ENCODE results near the gene KIF16B. TPM values are rescaled to one million over a fixed set of nuclear protein-coding genes. Genes with fewer than 3 reads are reported as not detected.

KIF16B gene
- total RNA-seq, 1 experiment from 2014 or later: 7.0 TPM

GRCh38 chr20:16474363-16474762, 98.9 kb downstream of the KIF16B start (continued):
- TF ChIP-seq ZNF274 (IDR thresholded peaks at IDR 0.05; ENCODE audit: low read depth, low read length) (no peak), SRF (IDR thresholded peaks at IDR 0.05; ENCODE audit: low read depth) (no peak), TCF7L2 (IDR thresholded peaks at IDR 0.05; ENCODE audit: borderline replicate concordance, extremely low read depth, insufficient read depth, insufficient read length) (no peak), FOSL1 (IDR thresholded peaks at IDR 0.05; ENCODE audit: low read depth) (no peak), RAD21 (IDR thresholded peaks at IDR 0.05; ENCODE audit: low read depth) (no peak)

GRCh38 chr20:16472045-16472872, 101.0 kb downstream of the KIF16B start:
- no peaks in the 10 kb centered on the region for H3K9me2 ChIP-seq (ENCODE audit: insufficient read depth)
- no TSS peak for BruUV-seq (replicated peaks)
- ChIA-PET POLR2A (no interaction called here), RAD21 (ENCODE audit: low non-redundant PET in 1 of 2, low total read pairs in 2 of 2, uncharacterized antibody in 2 of 2, unreplicated experiment in 2 of 2) (no interaction called here), CTCF (no interaction called here)
- no peak overlapping the region for H3K4me3 ChIP-seq (replicated peaks in 1 of 2; ENCODE audit: low read depth in 1 of 2, low read length in 2 of 2)
- H3K4me2 ChIP-seq (ENCODE audit: low read length): no peak overlapping the region
- H3K9me3 ChIP-seq (ENCODE audit: control insufficient read depth in 1 of 2, insufficient read depth in 1 of 2, low read depth in 1 of 2, low read length in 2 of 2): no peaks in the 10 kb centered on the region
- DNase-seq (ENCODE audit: low read depth, low spot score) (no peak), ATAC-seq (no peak)
- H3K27me3 ChIP-seq (ENCODE audit: insufficient read depth, low read length): no peaks in the 10 kb centered on the region
- no peak overlapping the region for H3K27ac ChIP-seq (ENCODE audit: low read depth, low read length)
- H3K4me1 ChIP-seq (ENCODE audit: control insufficient read depth in 1 of 2, insufficient read depth in 2 of 2, low read length in 2 of 2): no peaks in the 10 kb centered on the region
- TF ChIP-seq SRF (IDR thresholded peaks at IDR 0.05; ENCODE audit: low read depth) (no peak), EZH2 (IDR thresholded peaks at IDR 0.05) (no peak), MAX (IDR thresholded peaks at IDR 0.05) (no peak), POLR2A (IDR thresholded peaks at IDR 0.05; ENCODE audit: borderline replicate concordance, extremely low read depth, insufficient read depth, insufficient read length) (no peak), FOSL1 (IDR thresholded peaks at IDR 0.05; ENCODE audit: low read depth) (no peak), CBX3 (IDR thresholded peaks at IDR 0.05; ENCODE audit: low read depth) (no peak), POLR2AphosphoS5 (IDR thresholded peaks at IDR 0.05; ENCODE audit: low read depth, low read length) (no peak), ATF3 (IDR thresholded peaks at IDR 0.05) (no peak), JUND (IDR thresholded peaks at IDR 0.05) (no peak), ZNF274 (IDR thresholded peaks at IDR 0.05; ENCODE audit: low read depth, low read length) (no peak), CEBPB (IDR thresholded peaks at IDR 0.05; ENCODE audit: low read depth) (no peak), EZH2phosphoT487 (IDR thresholded peaks at IDR 0.05; ENCODE audit: borderline replicate concordance) (no peak), ELF1 (IDR thresholded peaks at IDR 0.05; ENCODE audit: borderline replicate concordance, low read depth) (no peak), REST (IDR thresholded peaks at IDR 0.05; ENCODE audit: low read depth) (no peak), SIN3A (IDR thresholded peaks at IDR 0.05; ENCODE audit: low read depth) (no peak), ZFX (IDR thresholded peaks at IDR 0.05) (no peak), EGR1 (IDR thresholded peaks at IDR 0.05; ENCODE audit: low read depth) (no peak)
- H4K20me1 ChIP-seq (ENCODE audit: insufficient read depth): no peaks in the 10 kb centered on the region
- no peaks in the 10 kb centered on the region for H3K36me3 ChIP-seq (ENCODE audit: control insufficient read depth in 1 of 2, insufficient read depth in 2 of 2, low read length in 2 of 2)
- no peaks in the 10 kb centered on the region for H3K79me2 ChIP-seq (ENCODE audit: insufficient read depth, low read length)
- H2AFZ ChIP-seq (ENCODE audit: low read depth, low read length, poor library complexity, severe bottlenecking): no peak overlapping the region
- no peak overlapping the region for H3K9ac ChIP-seq (ENCODE audit: low read length)
- intact Hi-C loops (cut with micrococcal nuclease): loop anchor here (10.0 kb wide), 1 partner anchor 187 kb away; no protein-coding TSS in a partner anchor
